ENCODE results near the gene BIN1.

Gene BIN1

DNA sequence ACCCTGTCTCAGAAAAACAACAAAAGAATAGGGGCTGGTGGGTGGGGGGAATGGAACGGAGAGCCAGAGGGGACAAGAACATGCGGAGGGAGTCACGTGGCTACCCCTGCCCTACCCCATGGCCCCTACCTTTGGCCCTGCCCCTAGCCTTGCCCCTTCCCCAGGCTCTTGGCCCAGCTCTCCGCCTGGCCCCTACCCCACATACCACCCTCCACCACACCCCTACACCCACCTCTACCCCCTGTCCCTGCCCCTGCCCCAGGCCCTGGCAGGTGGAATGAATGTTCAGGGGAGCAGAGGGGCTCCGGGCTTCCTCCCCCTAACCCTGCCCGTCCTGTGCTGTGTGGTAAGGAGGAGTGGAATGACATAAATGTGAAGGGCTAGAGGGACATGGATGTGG is 15.1 kb downstream of the BIN1 start:
- Histone ChIP-seq H3K4me3 (no peak overlapping the region), H3K4me1 (peaks cover 0 to 38% (median 26%) of the 10 kb centered on the region in 4 donors), H3K27me3 (no peaks in the 10 kb centered on the region), H3K27ac (no peak overlapping the region), H3K9me3 (no peaks in the 10 kb centered on the region), H3K36me3 (no peaks in the 10 kb centered on the region)
- no peak for DNase-seq
- TF ChIP-seq, protein P1, sequence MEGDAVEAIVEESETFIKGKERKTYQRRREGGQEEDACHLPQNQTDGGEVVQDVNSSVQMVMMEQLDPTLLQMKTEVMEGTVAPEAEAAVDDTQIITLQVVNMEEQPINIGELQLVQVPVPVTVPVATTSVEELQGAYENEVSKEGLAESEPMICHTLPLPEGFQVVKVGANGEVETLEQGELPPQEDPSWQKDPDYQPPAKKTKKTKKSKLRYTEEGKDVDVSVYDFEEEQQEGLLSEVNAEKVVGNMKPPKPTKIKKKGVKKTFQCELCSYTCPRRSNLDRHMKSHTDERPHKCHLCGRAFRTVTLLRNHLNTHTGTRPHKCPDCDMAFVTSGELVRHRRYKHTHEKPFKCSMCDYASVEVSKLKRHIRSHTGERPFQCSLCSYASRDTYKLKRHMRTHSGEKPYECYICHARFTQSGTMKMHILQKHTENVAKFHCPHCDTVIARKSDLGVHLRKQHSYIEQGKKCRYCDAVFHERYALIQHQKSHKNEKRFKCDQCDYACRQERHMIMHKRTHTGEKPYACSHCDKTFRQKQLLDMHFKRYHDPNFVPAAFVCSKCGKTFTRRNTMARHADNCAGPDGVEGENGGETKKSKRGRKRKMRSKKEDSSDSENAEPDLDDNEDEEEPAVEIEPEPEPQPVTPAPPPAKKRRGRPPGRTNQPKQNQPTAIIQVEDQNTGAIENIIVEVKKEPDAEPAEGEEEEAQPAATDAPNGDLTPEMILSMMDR (IDR thresholded peaks at IDR 0.05), result no peak
- intact Hi-C loops (cut with DNase I; ENCODE audit: low total_unique reads), result no loop called here

DNA sequence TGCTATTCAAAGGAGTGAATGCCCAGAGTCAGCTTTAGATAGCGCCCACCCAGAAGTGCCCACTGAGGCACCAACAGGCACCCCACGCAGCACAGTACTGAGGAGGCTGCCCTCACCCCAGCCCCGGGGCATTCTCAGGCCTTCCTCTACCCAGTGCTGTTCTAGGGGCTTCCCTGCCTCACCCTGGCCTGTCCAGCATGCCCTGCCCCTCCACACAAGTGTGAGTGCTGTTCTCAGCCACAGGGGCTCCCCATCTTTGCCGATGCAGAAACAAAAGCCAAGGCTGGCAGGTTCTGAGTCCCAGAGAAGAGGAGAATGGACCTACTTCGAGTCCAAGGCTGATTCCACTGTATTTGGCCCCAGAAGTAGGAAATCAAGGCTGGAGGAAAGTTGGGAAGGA is 15.8 kb downstream of the BIN1 start:
- intact Hi-C loops (cut with DNase I; ENCODE audit: low total_unique reads), result no loop called here
- TF ChIP-seq, protein P1 (IDR thresholded peaks at IDR 0.05), result no peak
- peaks cover 0 to 34% (median 22%) of the 10 kb centered on the region in 4 donors for H3K4me1 ChIP-seq

DNA sequence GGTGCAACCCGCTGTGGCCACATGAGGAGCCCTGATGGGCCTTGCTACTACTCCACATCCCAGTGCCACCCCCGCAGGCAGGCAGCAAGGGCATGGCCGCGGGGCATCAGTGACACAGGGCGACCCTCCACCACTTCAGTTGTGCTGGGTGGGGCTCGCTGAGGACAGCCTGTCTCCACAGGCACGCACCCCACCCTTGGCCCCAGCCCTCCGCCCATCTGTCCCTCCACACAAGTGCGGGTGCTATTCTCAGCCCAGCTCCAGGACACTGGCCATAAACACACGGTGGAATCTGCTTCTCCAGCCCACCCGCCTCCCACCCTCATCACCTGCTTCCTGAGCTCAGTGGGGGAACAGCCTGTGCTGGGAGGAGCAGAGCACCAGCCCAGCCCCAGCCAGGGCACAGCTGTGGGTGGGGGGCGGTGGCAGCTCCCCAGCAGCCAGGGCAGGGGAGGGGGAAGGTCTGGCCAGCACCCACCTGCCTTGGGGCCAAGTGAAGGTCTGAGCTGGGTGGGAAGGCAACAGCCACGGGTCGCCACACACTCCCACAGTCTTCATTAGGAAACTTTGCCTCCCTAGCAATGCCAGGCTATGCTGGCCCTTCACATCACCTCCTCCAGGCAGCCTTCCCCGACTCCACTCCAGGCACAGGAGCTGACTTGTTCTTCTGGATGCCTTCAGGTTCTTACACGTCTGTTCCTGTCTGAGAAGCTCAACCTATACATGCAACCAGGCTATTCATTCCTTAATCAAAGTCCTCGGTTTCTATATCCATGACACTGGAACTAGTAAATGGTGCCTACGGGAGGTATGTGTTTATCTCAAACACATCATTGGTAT is 16.5 kb downstream of the BIN1 start:
- peaks cover 0 to 34% (median 22%) of the 10 kb centered on the region in 4 donors for H3K4me1 ChIP-seq
- no peak for DNase-seq
- no peak overlapping the region for H3K4me3 ChIP-seq
- H3K27ac ChIP-seq, result no peak overlapping the region
- intact Hi-C loops (cut with DNase I; ENCODE audit: low total_unique reads), result no loop called here
- no peaks in the 10 kb centered on the region for H3K36me3 ChIP-seq
- no peaks in the 10 kb centered on the region for H3K9me3 ChIP-seq
- no peaks in the 10 kb centered on the region for H3K27me3 ChIP-seq
- TF ChIP-seq, protein P1 (IDR thresholded peaks at IDR 0.05), result no peak

More for the DNA sequence above, 15.8 kb downstream of the BIN1 start:
- no peak for DNase-seq
- Histone ChIP-seq H3K4me3 (no peak overlapping the region), H3K27me3 (no peaks in the 10 kb centered on the region), H3K9me3 (no peaks in the 10 kb centered on the region), H3K27ac (no peak overlapping the region), H3K36me3 (no peaks in the 10 kb centered on the region)

DNA sequence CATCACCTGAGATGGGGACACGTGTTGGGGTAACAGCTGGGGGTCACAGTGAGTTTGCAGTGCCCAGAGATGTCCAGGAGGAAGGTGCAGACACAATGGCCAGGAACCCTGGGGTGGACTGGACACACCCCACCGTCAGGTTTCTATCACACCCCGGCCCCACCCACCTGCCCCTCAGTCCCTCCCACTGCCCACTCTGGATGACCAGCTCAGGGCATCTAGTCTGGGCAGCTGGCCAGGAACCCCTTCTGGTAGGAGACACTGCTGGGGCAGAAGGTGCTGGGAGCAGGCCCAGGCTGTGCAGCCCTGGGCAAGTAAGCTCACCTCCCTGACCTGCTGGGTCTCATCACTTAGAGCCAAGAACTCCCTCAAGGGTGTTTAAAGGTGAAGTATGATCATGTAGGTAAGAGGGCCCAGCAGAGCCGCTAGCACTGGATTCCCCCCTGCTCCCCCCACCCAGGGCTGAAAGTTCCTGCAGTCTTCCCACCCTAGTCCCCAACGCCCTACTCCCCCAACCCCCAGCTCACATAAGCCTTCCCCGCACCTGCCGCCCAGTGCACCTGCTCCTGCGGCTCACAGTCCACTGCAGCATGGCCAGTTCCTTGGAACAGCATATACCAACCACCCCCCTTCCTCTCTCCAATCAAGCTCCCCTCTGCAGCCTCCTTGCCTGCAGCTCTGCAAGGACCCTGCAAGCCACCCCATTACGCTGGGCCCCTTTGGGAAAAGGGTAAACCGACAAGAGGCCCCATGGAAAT is 17.3 kb downstream of the BIN1 start:
- no peak overlapping the region for H3K4me3 ChIP-seq
- no peak overlapping the region for H3K27ac ChIP-seq
- H3K9me3 ChIP-seq, result no peaks in the 10 kb centered on the region
- TF ChIP-seq, protein P1 (IDR thresholded peaks at IDR 0.05), result no peak
- H3K4me1 ChIP-seq, result peaks cover 0 to 34% (median 17%) of the 10 kb centered on the region in 4 donors
- no peak for DNase-seq
- H3K27me3 ChIP-seq, result no peaks in the 10 kb centered on the region
- H3K36me3 ChIP-seq, result no peaks in the 10 kb centered on the region
- intact Hi-C loops (cut with DNase I; ENCODE audit: low total_unique reads), result no loop called here

DNA sequence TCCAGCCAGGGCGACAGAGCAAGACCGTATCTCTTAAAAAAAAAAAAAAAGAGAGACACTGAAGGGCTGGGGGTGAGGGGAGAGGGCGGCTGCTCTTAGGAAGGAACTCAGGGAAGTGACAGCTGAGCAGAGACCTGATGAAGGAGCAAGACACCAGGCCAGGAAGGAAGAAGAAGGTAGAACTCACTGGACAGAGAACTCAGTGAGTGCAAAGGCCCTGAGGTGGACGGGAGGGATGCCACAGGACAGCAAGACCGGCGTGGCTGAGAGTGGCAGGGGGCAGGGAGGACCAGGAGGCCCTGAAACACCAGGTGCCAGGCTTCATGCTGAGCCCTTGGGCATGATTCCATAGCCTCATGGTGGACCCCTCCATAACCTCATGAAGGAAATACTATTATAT is 18.2 kb downstream of the BIN1 start:
- intact Hi-C loops (cut with DNase I; ENCODE audit: low total_unique reads), result no loop called here
- H3K36me3 ChIP-seq, result no peaks in the 10 kb centered on the region
- H3K27ac ChIP-seq, result no peak overlapping the region
- H3K4me3 ChIP-seq, result no peak overlapping the region
- TF ChIP-seq, protein P1 (IDR thresholded peaks at IDR 0.05), result no peak
- DNase-seq, result no peak
- H3K9me3 ChIP-seq, result no peaks in the 10 kb centered on the region
- no peaks in the 10 kb centered on the region for H3K27me3 ChIP-seq
- H3K4me1 ChIP-seq, result peaks cover 0 to 31% (median 14%) of the 10 kb centered on the region in 4 donors
